Mesodermal cell (in vitro differentiated cells): ENCODE data around the gene SELENON.

Experiments
- H3K27ac ChIP-seq: 2 replicates; pipeline ENCODE4 v1.7.0; 2013; ENCODE audit warnings: mild to moderate bottlenecking, low read depth, low read length, moderate library complexity; ENCODE audit not compliant: severe bottlenecking
- H3K36me3 ChIP-seq: 2 replicates; pipeline ENCODE4 v1.7.1; 2013; ENCODE audit warnings: mild to moderate bottlenecking, low read length, moderate library complexity; ENCODE audit not compliant: control insufficient read depth, insufficient read depth
- H3K4me1 ChIP-seq: one replicate; pipeline ENCODE4 v1.7.1; 2013; ENCODE audit warnings: mild to moderate bottlenecking, low read length; ENCODE audit not compliant: insufficient read depth, control insufficient read depth, poor library complexity, severe bottlenecking
- H3K4me3 ChIP-seq: 2 replicates; pipeline ENCODE4 v1.7.0; 2013; ENCODE audit warnings: low read length, control low read depth, mild to moderate bottlenecking; ENCODE audit not compliant: insufficient read depth, poor library complexity, severe bottlenecking; ENCODE audit errors: extremely low read depth
- H3K9me3 ChIP-seq: 2 replicates; pipeline ENCODE4 v1.7.1; 2013; ENCODE audit warnings: mild to moderate bottlenecking, low read length, moderate library complexity; ENCODE audit not compliant: control insufficient read depth
- WGBS, 2 experiments: methylation state at CpG; one replicate each; pipeline ENCODE4 v1.1.5; 2013; ENCODE audit warnings: missing lambda C conversion rate in 2 of 2; ENCODE audit not compliant: insufficient coverage in 2 of 2; 5-methylcytosine and 5-hydroxymethylcytosine counted together

Gene SELENON

DNA sequence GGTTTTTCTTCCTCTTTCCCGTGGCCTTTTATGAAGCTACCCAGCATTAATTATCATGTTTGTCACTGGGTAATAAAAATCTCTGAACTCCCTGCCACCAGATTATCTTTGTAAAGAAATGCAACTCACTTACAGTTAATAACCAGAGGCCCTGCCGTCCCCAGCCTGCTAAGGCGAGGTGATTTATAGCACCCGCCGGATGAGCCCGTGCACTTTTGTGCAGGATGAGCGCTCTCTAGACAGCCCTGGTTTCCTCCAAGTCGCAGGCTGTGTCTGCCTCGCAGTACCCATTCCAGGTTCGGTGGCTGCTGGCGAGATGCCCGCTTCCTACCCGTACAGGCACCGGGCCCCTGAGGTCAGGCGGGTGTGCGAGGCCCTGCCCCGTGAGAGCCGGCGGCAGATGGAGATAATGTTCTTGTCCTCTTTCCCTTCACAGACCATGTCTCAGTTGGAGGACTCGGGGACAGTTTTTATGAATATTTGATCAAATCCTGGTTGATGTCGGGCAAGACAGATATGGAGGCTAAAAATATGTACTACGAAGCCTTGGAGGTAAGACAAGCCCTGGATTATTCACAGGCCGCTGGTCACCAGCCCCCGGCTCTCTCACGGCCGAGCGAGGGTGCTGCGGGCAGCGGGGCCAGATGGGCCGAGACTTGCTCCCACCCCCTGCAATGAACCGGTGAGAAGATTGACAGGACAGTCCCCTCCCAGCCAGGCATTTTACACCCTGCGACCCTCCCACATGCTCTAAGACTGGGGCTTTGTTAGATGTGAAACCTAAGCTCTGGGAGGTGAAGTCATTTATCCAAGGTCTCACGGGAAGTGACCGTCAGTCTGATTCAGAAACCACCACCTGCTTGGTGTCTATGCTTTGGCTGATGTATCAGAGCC is 28.5 kb upstream of the SELENON start:
- 76 to 77% methylated on average over 26 to 32 of the region's 34 CpGs for WGBS, 2 experiments
- Histone ChIP-seq H3K4me1 (peaks cover 22% of the 10 kb centered on the region), H3K9me3 (no peaks in the 10 kb centered on the region), H3K36me3 (no peaks in the 10 kb centered on the region), H3K4me3 (no peak overlapping the region), H3K27ac (peak overlapping the region; percentile 61)

DNA sequence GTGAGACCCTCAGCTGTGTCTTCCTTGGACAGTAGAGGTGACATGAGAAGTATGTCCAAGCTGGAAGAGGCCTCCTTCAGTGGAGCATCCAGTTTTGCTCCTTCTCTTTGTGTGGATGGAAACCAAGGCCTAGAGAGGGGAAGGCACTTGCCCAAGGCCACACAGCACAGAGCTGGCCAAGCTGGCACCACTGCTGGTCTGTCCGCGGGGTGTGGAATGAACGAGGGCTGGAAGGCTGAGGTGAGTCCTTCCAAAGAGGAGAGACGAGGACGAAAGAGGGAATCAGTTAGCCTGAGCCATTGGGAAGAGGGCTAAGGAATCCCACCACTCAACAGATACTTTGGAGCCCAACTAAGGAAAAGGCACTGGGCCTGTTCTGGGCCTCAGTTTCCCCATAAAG is 27.8 kb upstream of the SELENON start:
- no peak overlapping the region for H3K4me3 ChIP-seq
- WGBS, 2 experiments, result 95 to 100% methylated on average over 4 to 5 of the region's 5 CpGs
- H3K27ac ChIP-seq, result no peak overlapping the region
- H3K36me3 ChIP-seq, result no peaks in the 10 kb centered on the region
- H3K9me3 ChIP-seq, result no peaks in the 10 kb centered on the region
- peaks cover 22% of the 10 kb centered on the region for H3K4me1 ChIP-seq

- Histone ChIP-seq H3K4me3 (no peak overlapping the region), H3K4me1 (peaks cover 22% of the 10 kb centered on the region), H3K36me3 (no peaks in the 10 kb centered on the region), H3K27ac (no peak overlapping the region), H3K9me3 (no peaks in the 10 kb centered on the region)
- WGBS, 2 experiments, result 93 to 94% methylated on average over 5 of the region's 5 CpGs
Measured at GRCh38 chr1:25772692-25773245, 27.2 kb upstream of the SELENON start.

GRCh38 chr1:25773441-25774125 is 26.4 kb upstream of the SELENON start:
- no peak overlapping the region for H3K27ac ChIP-seq
- H3K4me1 ChIP-seq, result peaks cover 22% of the 10 kb centered on the region
- H3K4me3 ChIP-seq, result no peak overlapping the region
- 61 to 79% methylated on average over 4 of the region's 4 CpGs for whole genome bisulfite sequencing, 2 experiments
- no peaks in the 10 kb centered on the region for H3K9me3 ChIP-seq
- no peaks in the 10 kb centered on the region for H3K36me3 ChIP-seq

DNA sequence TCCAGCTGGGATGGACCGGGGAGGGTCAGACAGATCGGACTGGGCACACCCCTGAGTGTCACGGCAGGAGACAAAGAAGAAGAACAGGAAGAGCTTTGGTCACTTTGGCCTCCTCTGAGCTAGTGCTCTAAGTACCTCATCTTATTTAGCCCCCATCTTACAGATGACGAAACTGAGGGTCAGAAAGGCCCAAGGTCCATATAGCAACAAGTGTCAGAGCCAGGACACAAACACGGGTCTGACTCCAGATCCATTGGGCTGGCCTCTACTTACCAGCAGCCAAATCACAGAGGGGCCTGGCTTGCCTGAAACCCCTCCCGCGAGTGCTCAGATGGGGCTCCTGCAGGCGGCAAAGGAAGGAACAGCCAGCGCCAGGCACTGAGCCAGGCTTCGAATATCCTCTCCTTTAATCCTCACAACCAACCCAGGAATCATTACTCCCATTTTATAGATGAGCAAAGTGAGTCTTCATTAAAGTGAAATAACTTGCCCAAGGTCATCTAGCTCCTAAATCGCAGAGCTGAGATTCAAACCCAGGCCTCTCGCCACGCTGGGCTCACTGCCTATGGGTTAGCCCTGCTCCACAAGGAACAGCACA is 25.7 kb upstream of the SELENON start:
- 91 to 93% methylated on average over 6 of the region's 13 CpGs for WGBS, 2 experiments
- no peak overlapping the region for H3K27ac ChIP-seq
- no peak overlapping the region for H3K4me3 ChIP-seq
- no peaks in the 10 kb centered on the region for H3K36me3 ChIP-seq
- H3K4me1 ChIP-seq, result peaks cover 22% of the 10 kb centered on the region
- H3K9me3 ChIP-seq, result no peaks in the 10 kb centered on the region

DNA sequence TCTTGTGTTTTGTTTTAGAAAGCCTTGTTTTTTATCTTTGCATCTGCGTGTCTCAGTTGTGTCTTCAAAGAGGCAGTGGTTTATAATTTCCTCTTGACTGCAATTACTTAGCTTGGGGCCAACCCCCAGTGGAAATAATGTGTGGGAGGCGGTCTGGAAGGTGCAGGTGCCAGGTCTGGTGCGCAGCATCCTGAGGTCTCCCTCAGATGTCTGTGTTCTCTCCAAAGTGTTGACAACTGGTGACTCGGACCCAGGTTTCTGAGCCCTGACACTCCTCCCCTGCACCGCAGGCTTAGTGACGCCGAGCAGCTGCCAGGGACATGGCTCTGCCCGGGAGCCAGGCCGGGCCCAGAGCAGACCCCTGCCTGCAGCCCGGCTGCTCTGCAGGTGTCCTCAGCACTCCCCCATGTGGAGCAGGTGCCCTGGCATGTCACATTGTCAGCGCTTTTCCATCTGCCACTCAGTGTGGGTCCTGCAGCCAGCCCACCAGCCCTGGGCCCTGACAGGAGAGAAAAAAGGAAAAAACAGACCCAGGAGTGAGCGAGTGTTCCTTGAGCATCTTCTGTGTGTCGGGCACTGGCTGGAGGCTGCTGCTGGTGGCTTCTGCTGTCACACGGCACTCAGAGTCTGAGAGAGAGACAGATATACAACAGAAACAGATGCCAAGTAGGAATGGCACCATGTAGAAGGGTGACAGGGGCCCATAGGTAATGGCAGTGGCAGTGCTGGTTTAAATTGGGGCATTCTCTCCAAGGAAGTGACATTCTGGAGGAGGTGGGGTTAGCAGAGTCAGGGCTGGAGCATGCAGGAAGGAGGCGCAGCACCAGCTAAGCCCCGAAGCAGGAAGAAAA is 24.8 kb upstream of the SELENON start:
- Histone ChIP-seq H3K4me3 (no peak overlapping the region), H3K4me1 (peaks cover 22% of the 10 kb centered on the region), H3K36me3 (no peaks in the 10 kb centered on the region), H3K9me3 (no peaks in the 10 kb centered on the region), H3K27ac (no peak overlapping the region)
- WGBS, 2 experiments, result 70 to 73% methylated on average over 13 to 14 of the region's 16 CpGs

DNA sequence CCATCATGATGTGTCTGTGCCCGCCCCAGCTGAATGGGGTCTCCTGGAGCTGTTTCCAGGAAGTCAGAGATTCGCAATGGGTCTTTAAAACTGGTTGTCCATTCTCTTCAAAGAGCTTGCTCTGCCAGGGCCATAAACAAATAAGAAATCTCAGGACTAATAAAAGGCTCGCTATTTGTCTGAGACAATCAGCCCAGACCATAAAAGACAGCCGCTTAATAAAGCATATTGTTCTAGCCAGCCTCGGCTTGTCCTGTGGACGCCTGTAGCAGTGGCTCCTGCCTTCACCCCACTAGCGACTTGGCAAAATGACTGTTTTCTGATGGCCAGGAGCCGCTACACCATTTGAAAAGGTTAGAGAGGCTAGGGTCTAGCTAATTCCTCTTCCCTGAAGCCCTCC is 20.6 kb upstream of the SELENON start:
- Histone ChIP-seq H3K27ac (no peak overlapping the region), H3K4me3 (no peak overlapping the region), H3K4me1 (peaks cover 13% of the 10 kb centered on the region), H3K36me3 (no peaks in the 10 kb centered on the region), H3K9me3 (no peaks in the 10 kb centered on the region)
- WGBS, 2 experiments, result 86 to 90% methylated on average over 7 to 8 of the region's 8 CpGs

GRCh38 chr1:25779894-25780293 is 20.1 kb upstream of the SELENON start:
- Histone ChIP-seq H3K4me3 (no peak overlapping the region), H3K36me3 (no peaks in the 10 kb centered on the region), H3K4me1 (peaks cover 10% of the 10 kb centered on the region), H3K9me3 (no peaks in the 10 kb centered on the region), H3K27ac (no peak overlapping the region)
- WGBS, 2 experiments, result 78 to 100% methylated on average over 1 of the region's 4 CpGs

DNA sequence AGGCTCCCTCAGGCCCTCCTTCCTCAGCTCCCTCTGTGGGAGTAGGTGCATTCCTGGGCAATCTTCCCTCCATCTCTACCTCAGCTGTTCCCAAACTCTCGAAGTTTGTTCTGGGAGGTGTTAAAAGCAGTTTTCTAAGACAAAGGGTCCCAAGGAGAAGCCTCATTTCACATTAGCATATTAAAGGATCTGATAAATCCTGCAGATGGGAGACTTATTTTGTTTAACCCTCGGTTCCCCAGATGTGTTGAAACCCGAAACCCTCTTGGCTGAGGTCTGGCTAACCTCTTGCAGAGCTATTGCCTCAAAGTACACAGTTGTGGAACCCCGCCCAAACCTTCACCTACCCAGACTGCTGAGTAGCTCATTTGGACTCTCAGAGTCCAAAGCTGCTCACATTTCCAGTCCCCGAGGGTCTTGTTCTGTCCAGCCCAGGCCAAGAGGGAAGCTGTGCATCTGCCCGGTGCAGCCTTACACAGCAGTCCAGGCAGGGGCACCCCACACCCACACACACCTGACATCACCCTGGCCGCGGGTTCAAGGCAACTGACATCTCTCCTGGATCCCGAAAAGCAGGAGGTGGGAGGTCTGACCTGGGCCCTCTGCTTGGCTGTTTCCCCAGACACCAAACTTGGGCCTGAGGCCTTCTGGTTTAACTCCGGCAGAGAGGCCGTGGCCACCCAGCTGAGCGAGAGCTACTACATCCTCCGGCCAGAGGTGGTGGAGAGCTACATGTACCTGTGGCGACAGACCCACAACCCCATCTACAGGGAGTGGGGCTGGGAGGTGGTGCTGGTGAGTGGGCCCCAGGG is 19.5 kb upstream of the SELENON start:
- Histone ChIP-seq H3K4me1 (peaks cover 4% of the 10 kb centered on the region), H3K36me3 (no peaks in the 10 kb centered on the region), H3K9me3 (no peaks in the 10 kb centered on the region), H3K27ac (no peak overlapping the region), H3K4me3 (no peak overlapping the region)
- 63 to 78% methylated on average over 7 to 13 of the region's 14 CpGs for WGBS, 2 experiments
